Natural killer cell treated with Interleukin-12 subunit alpha and Interleukin-12 subunit beta and Interleukin-15 and Interleukin-18, amount 100 ng/mL, for 72 hours (primary cell): ENCODE measurements around the gene CPNE1. TPM values are rescaled to one million over a fixed set of nuclear protein-coding genes. Genes with fewer than 3 reads are reported as not detected.

Experiments
- ATAC-seq, 2 donors: fragments of 150-1000 bp; cut with Tn5 transposase in 1 of 2; sonication (Bioruptor Pico), chemical (Tn5 transposase) in 1 of 2; 2 replicates each; pipeline ENCODE4 v1.10.0; 2021
- DNase-seq: peaks from one replicate; pipeline ENCODE4 v3.0.0; 2022; ENCODE audit warnings: low spot score
- H3K27ac Mint-ChIP-seq, 2 donors: 1 replicate in 1 of 2; 2 replicates in 1 of 2; pipeline ENCODE4 v1.8.0; 2022; ENCODE audit warnings: mixed read lengths in 2 of 2, mild to moderate bottlenecking in 1 of 2, moderate library complexity in 1 of 2
- H3K27me3 Mint-ChIP-seq, 2 donors: 1 replicate in 1 of 2; 2 replicates in 1 of 2; pipeline ENCODE4 v1.8.0; 2022; ENCODE audit warnings: mixed read lengths in 2 of 2
- H3K36me3 Mint-ChIP-seq: one replicate; pipeline ENCODE4 v1.8.0; 2022; ENCODE audit warnings: mixed read lengths
- H3K4me1 Mint-ChIP-seq, 2 donors: 1 replicate in 1 of 2; 2 replicates in 1 of 2; pipeline ENCODE4 v1.8.0; 2022; ENCODE audit warnings: low read depth in 2 of 2, mixed read lengths in 2 of 2, mild to moderate bottlenecking in 1 of 2
- H3K4me3 Mint-ChIP-seq: one replicate; pipeline ENCODE4 v1.8.0; 2022; ENCODE audit warnings: mixed read lengths
- H3K9me3 Mint-ChIP-seq: 2 replicates; pipeline ENCODE4 v1.8.0; 2022; ENCODE audit warnings: mixed read lengths
- total RNA-seq, 2 donors: library from RNA; stranded (reverse); gene quantifications; one replicate each; pipeline ENCODE4 v1.2.3, GENCODE V29; 2022

Gene CPNE1
- total RNA-seq, 2 donors from 2014 or later, result 266 to 324 TPM

GRCh38 chr20:35583636-35584560, 80.8 kb downstream of the CPNE1 start:
- Mint-ChIP-seq H3K36me3 (no peaks in the 10 kb centered on the region), H3K9me3 (no peaks in the 10 kb centered on the region), H3K27ac (no peak overlapping the region), H3K4me1 (no peaks in the 10 kb centered on the region), H3K27me3 (no peaks in the 10 kb centered on the region), H3K4me3 (no peak overlapping the region)
- ATAC-seq, result peak in 1 of 2 donors; percentile 40
- DNase-seq, result no peak

- Mint-ChIP-seq H3K9me3 (no peaks in the 10 kb centered on the region), H3K4me3 (no peak overlapping the region), H3K36me3 (no peaks in the 10 kb centered on the region), H3K4me1 (no peaks in the 10 kb centered on the region), H3K27ac (no peak overlapping the region), H3K27me3 (no peaks in the 10 kb centered on the region)
- ATAC-seq (no peak), DNase-seq (no peak)
Observed at GRCh38 chr20:35582741-35583404, 81.8 kb downstream of the CPNE1 start.

GRCh38 chr20:35582131-35582530, 82.6 kb downstream of the CPNE1 start:
- no peaks in the 10 kb centered on the region for H3K27me3 Mint-ChIP-seq
- H3K4me3 Mint-ChIP-seq, result no peak overlapping the region
- no peaks in the 10 kb centered on the region for H3K36me3 Mint-ChIP-seq
- H3K9me3 Mint-ChIP-seq, result no peaks in the 10 kb centered on the region
- H3K4me1 Mint-ChIP-seq, result no peaks in the 10 kb centered on the region
- H3K27ac Mint-ChIP-seq, result no peak overlapping the region
- DNase-seq (no peak), ATAC-seq (no peak)

GRCh38 chr20:35579196-35579595, 85.5 kb downstream of the CPNE1 start:
- Mint-ChIP-seq H3K4me3 (no peak overlapping the region), H3K4me1 (no peaks in the 10 kb centered on the region), H3K9me3 (no peaks in the 10 kb centered on the region), H3K27me3 (peaks cover 0 to 6% of the 10 kb centered on the region in 2 donors), H3K27ac (no peak overlapping the region), H3K36me3 (no peaks in the 10 kb centered on the region)
- ATAC-seq (no peak), DNase-seq (no peak)

GRCh38 chr20:35578469-35578868, 86.2 kb downstream of the CPNE1 start:
- no peaks in the 10 kb centered on the region for H3K9me3 Mint-ChIP-seq
- peaks cover 0 to 6% of the 10 kb centered on the region in 2 donors for H3K27me3 Mint-ChIP-seq
- H3K27ac Mint-ChIP-seq, result no peak overlapping the region
- H3K4me1 Mint-ChIP-seq, result no peaks in the 10 kb centered on the region
- H3K4me3 Mint-ChIP-seq, result no peak overlapping the region
- ATAC-seq, result no peak
- H3K36me3 Mint-ChIP-seq, result no peaks in the 10 kb centered on the region
- DNase-seq, result no peak

- no peak overlapping the region for H3K4me3 Mint-ChIP-seq
- H3K27ac Mint-ChIP-seq, result no peak overlapping the region
- H3K4me1 Mint-ChIP-seq, result no peaks in the 10 kb centered on the region
- no peak for DNase-seq
- no peak for ATAC-seq
- peaks cover 7% of the 10 kb centered on the region for H3K36me3 Mint-ChIP-seq
- H3K9me3 Mint-ChIP-seq, result no peaks in the 10 kb centered on the region
- H3K27me3 Mint-ChIP-seq, result peaks cover 0 to 6% of the 10 kb centered on the region in 2 donors
Observed at GRCh38 chr20:35576816-35577215, 87.9 kb downstream of the CPNE1 start.

Other genes with a start within 250 kb of the CPNE1 start
- not detected for gene GDF5, start 226.7 kb downstream of the CPNE1 start, total RNA-seq
- 10 to 100 TPM; 67.5 to 90.0 TPM for gene CEP250, start 209.3 kb downstream of the CPNE1 start, total RNA-seq
- not detected for gene C20orf173, start 135.2 kb downstream of the CPNE1 start, total RNA-seq
- 100 to 1,000 TPM; 129 to 164 TPM for gene ERGIC3, start 122.8 kb downstream of the CPNE1 start, total RNA-seq
- gene SPAG4, start 49.1 kb downstream of the CPNE1 start, total RNA-seq, result 1 to 10 TPM; 5.9 to 6.3 TPM
- 100 to 1,000 TPM; 125 to 143 TPM for gene RBM12, start within 50 bp of the CPNE1 start, total RNA-seq
- 10 to 100 TPM; 27.0 to 37.4 TPM for gene NFS1, start 34.5 kb upstream of the CPNE1 start, total RNA-seq
- gene ROMO1, start 34.5 kb upstream of the CPNE1 start, total RNA-seq, result 100 to 1,000 TPM in 1 of 2 donors, 10 to 100 TPM in 1; 71.0 to 101 TPM
- 100 to 1,000 TPM; 404 to 438 TPM for gene RBM39, start 77.4 kb upstream of the CPNE1 start, total RNA-seq
- 10 to 100 TPM; 60.4 to 88.6 TPM for gene PHF20, start 107.1 kb upstream of the CPNE1 start, total RNA-seq